NCI-H526 (cell line): ENCODE data around the gene KNOP1.
A peak's percentile ranks its signal among the peaks of the same experiment; 100 is the strongest.

Experiments used
- DNase-seq, 2 experiments: peaks; one replicate each; lab custom pipeline; 2025; lab: John Stamatoyannopoulos, UW

KNOP1 gene

GRCh38 chr16:19707569-19708295 is 10.3 kb downstream of the KNOP1 start:
- DNase-seq = no peak

GRCh38 chr16:19706846-19707245 is 11.2 kb downstream of the KNOP1 start:
- DNase-seq = no peak

- DNase-seq = no peak
These were observed 12.2 kb downstream of the KNOP1 start for GRCh38 chr16:19705843-19706242.

- no peak for DNase-seq
These were observed 12.9 kb downstream of the KNOP1 start for GRCh38 chr16:19705146-19705501.

- DNase-seq = no peak
These were observed 13.5 kb downstream of the KNOP1 start for GRCh38 chr16:19704321-19705145.

- no peak for DNase-seq
These were observed 14.7 kb downstream of the KNOP1 start for GRCh38 chr16:19703172-19703889.

- DNase-seq = no peak
These were observed 16.9 kb downstream of the KNOP1 start for GRCh38 chr16:19701091-19701490.

GRCh38 chr16:19700319-19700781 is 17.7 kb downstream of the KNOP1 start:
- DNase-seq = no peak

- DNase-seq = no peak
These were observed 18.6 kb downstream of the KNOP1 start for GRCh38 chr16:19699472-19699871.

- DNase-seq = no peak
These were observed 19.3 kb downstream of the KNOP1 start for GRCh38 chr16:19698480-19699465.

- no peak for DNase-seq
These were observed 20.2 kb downstream of the KNOP1 start for GRCh38 chr16:19697756-19698318.

- no peak for DNase-seq
These were observed 21.1 kb downstream of the KNOP1 start for GRCh38 chr16:19696961-19697360.

GRCh38 chr16:19696328-19696727 is 21.7 kb downstream of the KNOP1 start:
- peak; percentile 83 to 87 for DNase-seq

- DNase-seq = peak in 1 of 2 experiments; percentile 3
These were observed 23.0 kb downstream of the KNOP1 start for GRCh38 chr16:19694989-19695388.

GRCh38 chr16:19691161-19691711 is 26.8 kb downstream of the KNOP1 start:
- no peak for DNase-seq

- no peak for DNase-seq
These were observed 27.8 kb downstream of the KNOP1 start for GRCh38 chr16:19690196-19690595.

GRCh38 chr16:19689342-19689741 is 28.7 kb downstream of the KNOP1 start:
- no peak for DNase-seq

- DNase-seq = no peak
These were observed 29.5 kb downstream of the KNOP1 start for GRCh38 chr16:19688396-19689024.

- no peak for DNase-seq
These were observed 30.7 kb downstream of the KNOP1 start for GRCh38 chr16:19687279-19687678.

GRCh38 chr16:19685176-19685575 is 32.9 kb downstream of the KNOP1 start:
- DNase-seq = no peak
